HG03159 (cell line): ENCODE measurements around the gene ACTN3.
"Not testable (repeated sequence)": the region's sequence is repeated elsewhere in the genome, so short reads cannot be mapped to it uniquely, and the experiment has no call there.

Source experiments
- ATAC-seq: cut with Tn5 transposase; IDR thresholded peaks from one replicate; pipeline ENCODE4 v1.9.1; 2021; ENCODE audit warnings: mild to moderate bottlenecking, moderate library complexity; ENCODE audit not compliant: unreplicated experiment

Gene ACTN3

DNA sequence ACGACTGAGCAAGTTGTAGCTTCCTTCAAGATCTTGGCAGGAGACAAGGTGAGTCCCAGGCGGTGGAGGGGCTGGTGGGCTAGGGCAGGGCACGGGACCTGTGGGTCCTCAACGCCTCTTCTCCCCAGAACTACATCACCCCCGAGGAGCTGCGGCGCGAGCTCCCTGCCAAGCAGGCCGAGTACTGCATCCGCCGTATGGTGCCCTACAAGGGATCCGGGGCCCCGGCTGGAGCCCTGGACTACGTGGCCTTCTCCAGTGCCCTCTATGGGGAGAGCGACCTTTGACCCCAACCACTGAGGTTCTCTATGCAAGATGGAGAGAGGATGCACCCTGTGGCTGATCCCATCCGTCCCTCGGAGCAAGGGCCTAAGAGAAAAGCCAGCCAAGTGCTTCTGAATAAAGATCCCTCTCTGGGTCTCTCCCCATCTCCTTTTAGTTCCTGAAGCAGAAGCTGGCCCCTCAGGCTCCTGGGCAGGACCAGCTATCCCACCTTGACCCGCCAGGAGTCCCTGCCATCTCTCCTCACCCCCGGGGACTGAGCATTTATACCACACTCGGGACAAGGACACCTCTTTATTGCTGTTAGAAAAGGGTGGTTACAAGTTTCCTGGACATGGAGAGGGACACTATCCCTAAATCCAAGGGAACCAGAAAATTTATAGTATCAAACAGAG is 16.3 kb downstream of the ACTN3 start:
- ATAC-seq = no peak

DNA sequence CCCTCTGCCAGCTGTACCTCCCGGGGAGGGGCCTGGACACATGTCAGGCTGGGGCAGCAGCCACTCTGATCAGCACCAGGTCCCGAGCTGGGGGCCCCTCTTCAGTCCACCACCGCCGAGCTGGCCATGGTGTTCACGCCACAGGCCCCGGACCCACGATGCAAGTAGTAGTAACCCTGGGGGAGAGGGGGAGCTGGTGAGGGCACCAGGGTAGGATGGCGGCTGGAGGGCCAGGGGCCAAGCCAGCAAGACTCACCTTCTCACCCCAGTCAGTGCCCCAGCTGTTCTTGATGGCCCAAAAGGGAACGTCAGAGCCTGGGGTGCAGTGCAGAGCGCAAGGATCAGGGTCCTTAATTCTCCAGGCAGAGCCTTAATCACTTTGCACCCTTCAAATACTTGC is 17.1 kb downstream of the ACTN3 start:
- ATAC-seq = no peak

DNA sequence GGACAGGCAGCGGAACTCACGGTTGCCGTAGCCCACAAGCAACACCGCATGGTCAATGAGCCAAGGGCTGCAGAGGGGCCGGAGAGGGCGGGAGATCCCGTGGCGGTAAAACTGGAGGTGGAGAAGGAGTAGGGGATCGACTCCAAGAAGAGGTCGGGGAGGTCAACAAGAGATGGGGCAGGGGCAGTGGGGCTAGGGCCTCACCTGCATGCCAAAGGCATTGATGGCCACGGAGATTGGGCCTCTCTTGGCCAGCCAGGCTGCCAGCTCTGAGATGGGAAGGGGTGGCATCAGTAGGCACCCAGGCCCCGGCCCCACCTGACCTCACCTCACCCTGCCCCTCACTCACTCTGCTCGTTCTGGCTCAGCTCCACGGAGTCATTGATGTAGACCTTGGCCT is 17.8 kb downstream of the ACTN3 start:
- no peak for ATAC-seq

DNA sequence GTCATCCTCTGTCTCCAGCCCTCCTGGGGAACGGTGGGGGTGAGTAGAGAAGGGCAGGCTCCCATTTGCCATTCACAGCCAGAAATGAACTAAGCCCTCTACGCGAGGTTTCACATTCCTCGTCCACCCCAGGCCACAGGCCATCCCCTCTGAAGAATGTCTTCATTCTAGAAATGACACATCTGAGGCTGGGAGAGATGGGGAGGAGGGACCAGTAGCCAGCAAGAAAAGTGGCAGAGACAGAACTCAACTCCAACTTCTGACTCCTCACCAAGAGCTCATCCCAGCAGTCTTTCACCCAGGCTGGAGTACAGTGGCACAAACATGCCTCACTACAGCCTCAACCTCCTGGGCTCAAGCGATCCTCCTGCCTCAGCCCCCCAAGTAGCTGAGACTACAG is 18.3 kb downstream of the ACTN3 start:
- ATAC-seq = no peak

DNA sequence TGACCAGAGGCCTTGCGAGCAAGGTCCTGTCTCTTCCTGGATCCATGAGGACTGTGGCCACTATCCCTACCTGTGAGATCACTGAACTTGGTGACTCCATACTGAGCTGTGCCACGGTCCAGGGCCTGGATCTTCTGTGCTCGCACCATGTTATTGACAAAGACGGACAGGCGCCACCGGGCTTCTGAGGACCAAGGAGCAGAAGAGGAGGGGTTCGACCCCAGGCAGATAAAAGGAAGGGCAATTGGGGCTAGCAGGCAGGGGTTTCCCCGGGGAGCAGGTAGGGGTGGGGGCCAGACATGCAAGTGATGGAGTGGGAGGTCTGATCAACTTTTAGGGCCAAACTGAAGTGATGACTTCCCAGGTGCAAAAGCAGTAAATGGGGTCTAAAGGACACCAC is 19.5 kb downstream of the ACTN3 start:
- ATAC-seq = no peak

DNA sequence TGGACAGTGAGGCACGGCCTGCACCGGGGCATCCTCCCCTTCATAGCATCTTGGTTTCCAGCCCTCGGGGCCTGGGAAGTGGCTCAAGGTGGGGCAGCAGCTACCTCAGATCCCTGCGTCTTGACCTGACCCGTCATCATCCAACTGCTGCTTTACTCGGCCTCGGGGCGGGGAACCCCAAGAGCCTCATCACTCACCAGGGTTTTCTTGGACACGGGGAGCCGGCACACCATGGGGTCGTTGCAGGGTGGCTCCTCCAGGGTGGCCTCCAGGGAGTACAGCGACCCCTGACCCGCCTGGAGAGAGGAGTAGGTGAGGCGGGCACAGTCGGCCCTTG is 21.1 kb downstream of the ACTN3 start:
- ATAC-seq = no peak

DNA sequence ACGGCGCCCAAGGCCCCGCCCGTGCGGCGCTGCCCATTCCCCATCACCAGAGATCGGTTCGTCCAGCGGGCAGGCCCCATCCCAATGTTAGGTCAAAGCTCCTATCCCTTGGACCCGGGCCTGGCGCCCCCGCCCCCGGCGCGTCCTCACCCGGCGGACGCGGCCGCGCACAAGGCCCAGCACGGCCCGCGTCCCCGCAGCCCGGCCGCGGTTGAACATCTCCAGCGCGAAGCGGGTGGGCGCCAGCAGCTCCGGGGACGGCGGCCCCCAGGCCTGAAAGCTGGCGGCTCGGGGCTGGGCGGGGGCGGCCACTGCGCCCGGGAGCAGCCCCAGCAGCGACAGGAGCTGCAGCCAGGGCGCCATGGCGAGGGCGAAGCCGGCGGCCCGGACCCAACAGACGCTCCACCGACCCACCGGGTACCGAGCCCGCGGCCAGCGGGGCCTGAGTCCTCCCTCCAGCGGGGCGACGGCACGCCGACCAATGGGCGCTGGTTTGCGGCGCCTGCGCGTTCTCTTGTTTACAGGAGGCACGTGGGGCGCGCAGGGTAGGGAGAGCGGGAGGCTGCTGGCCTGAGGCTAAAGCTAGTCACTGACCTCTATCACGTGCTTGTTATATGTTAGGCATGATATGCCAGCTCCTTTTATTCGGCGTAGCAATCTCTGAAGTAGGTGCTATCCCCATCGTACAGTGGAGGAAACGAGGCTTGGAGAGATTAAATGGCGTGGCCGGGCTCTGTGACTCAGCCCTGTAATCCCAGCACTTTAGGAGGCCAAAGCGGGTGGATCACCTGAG is 21.6 kb downstream of the ACTN3 start, which contains the start of gene CTSF:
Gene CTSF (minus strand): TSS at position 483 of the 793 bp plus-strand sequence. CDS start 120 bp downstream, at position 363.
- ATAC-seq = no peak

DNA sequence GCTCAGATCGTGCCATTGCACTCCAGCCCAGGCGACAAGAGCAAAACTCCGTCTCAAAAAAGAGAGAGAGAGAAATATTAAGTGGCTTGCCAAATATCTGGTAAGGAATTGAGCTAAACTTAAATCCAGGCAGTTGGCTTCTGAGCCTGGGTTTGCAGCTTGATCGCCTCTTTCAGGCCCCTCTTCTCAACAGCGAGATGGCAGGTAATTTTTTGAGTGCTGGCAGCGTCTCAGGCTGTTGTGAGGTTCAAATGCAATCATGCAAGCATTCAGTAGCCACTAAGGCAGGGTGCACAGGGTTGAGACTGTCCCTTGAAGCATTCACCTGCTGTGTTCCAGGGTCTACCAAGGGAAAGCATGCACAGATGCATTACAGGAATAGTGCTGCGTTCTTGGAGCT is 22.4 kb downstream of the ACTN3 start:
- no peak for ATAC-seq

DNA sequence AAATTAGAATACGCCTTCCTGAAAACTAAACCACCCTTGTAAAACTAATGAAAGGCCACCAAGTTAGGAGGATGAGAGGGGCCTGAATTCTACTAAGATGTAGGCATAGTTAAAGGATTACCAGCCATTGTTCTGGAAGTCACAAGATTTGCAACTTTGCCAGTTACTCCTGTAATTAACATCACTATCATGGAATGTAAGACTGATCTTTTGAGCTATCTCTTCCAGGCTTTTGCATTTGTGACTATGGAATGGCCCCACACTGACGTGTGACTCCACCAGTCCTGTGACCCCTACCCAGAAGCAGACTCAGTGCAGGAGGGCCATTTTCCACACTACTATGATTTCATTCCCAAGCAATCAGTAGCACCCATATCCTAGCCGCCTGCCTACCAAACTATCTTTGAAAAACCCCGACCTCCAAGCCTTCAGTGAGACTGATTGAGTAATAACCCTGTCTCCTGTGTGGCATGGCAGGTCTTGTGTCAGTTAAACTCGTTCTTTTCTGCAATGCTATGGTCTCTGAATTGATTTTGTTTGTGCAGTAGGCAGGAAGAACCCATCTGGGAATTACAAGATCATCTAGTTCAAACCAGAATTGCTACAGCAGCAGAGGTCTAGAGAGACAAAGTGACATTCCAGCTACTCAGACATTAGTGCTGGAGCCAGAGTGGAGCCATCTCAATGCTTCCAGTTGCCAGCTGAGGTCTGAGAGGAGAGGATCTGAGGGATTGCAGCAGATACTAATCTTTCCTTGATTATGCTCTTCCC is 23.6 kb downstream of the ACTN3 start:
- no peak for ATAC-seq

DNA sequence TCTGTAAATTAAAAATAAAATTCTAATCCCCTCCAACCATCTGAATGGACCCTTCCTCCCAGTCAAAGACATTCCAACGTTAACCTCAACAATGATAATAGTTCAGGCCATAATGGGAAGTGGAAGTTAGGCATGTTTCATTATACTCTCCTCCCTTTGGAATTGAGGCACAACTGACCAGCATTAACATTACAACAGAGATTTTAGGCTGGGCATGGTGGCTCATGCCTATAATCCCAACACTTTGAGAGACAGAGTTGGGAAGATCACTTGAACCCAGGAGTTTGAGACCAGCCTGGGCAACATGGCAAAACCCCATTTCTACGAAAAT is 24.1 kb downstream of the ACTN3 start:
- no peak for ATAC-seq

DNA sequence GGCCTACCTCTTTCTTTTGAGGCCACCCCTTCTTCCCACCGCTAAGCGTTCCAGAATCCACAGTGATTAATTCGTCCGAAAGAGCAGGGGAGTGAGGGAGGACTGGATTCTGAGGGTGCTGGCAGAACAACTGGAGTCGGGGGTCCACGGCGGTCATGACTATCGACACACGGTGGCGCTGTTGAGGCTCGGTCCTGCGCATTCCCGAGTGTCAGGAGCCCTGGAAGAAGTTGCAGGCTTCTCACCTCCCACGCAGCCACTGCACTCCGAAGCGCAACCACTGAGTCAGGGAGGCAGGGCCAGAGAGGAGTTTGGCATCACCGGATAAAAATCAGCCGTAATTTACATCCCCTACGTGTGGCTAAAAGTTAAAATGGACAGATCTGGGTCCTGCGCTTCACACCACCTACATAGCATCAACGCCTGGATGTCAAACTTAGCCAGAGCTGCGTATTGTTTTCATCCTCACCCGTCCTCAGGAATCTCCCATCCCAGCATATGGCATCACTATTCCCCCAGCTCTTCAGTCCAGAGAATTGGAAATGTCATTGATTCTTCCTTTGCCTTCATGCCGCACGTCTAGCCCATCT is 32.4 kb downstream of the ACTN3 start:
- no peak for ATAC-seq

DNA sequence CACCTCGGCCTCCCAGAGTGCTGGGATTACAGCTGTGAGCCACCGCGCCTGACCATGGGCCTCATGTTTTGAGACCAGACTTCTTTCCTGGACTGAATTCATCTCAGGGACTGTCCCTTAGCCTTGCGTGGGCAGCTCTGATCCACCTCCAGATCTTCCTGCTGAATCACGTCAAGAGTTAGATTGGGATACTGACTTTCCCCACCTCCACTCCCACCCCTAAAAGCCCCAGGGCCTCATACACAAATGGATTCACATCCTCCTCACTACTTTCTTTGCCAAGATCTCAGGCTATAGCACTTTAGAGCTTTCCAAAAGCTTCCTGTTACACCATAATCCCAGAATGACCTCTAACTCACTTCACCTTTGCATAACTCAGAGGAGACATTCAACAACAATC is 34.1 kb downstream of the ACTN3 start:
- no peak for ATAC-seq

DNA sequence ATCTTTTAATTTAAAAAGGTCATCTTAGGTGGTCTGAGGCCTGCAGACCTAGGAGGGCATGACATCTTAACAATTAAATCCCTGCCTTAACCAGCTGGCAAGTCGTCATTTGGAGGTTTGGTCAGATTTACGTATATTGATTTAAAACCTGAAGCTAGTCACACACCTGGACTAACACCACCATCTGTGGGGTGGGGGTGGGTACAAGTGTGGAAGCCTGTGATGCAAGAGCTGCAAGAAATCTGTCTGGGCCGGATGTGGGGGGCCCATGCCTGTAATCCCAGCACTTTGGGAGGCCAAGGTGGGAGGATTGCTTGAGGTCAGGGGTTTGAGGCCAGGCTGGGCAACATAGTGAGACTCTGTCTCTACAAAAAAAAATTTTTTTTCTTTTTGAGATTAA is 34.6 kb downstream of the ACTN3 start:
- no peak for ATAC-seq

DNA sequence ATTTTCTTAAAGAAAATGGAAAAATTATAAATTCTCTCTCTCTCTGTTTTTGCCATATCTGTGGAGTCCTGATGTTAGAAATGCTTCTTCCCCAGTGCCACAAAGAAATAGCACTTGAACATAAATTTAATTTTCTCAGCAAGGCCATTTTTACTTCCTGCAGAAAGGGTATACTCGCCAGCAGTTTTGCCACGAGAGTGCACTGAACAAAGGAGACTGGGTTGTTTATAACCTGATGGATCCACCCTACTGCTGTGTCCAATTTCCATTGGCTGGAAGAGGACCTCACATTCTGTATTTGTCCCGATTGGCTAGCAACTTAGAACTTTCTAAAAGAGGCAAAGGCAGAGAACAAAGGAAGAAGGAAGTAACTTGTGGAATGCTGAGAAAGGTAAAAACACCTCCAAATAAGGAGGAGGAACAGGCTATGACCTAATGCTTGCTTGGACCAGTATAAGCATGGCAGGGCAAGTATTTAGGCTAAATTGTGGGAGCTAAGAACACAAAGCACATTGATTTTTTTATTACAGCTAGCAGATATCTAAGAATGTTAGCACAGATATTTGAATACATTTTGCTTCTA is 36.0 kb downstream of the ACTN3 start:
- not testable (repeated sequence) for ATAC-seq

DNA sequence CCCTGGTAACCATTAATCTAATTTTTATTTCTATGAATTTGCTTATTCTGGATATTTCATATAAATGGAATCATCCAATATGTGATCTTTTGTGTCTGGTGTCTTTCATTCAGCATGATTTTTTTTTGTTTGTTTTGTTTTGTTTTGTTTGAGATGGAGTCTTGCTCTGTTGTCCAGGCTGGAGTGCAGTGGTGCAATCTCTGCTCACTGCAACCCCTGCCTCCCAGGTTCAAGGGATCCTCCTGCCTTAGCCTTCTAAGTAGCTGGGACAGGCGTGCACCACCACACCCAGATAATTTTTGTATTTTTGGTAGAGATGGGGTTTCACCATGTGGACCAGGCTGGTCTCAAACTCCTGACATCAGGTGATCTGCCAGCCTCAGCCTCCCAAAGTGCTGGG is 38.7 kb downstream of the ACTN3 start:
- ATAC-seq = not testable (repeated sequence)

DNA sequence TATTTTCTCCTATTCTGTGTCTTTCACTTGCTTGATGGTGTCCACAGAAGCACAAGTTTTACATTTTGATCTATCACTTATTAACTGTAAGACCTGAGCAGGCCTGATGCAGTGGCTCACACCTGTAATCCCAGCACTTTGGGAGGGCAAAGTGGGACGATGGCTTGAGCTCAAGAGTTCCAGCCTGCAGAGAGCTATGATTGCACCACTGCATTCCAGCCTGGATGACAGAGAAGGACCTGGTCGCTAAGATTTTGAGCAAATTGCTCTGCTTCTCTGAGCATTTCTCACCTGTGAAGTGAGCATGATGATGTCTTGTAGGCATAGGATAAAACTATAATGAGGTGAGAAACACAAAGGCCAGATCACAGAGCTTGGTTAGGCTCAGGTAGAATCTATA is 39.4 kb downstream of the ACTN3 start:
- no peak for ATAC-seq

DNA sequence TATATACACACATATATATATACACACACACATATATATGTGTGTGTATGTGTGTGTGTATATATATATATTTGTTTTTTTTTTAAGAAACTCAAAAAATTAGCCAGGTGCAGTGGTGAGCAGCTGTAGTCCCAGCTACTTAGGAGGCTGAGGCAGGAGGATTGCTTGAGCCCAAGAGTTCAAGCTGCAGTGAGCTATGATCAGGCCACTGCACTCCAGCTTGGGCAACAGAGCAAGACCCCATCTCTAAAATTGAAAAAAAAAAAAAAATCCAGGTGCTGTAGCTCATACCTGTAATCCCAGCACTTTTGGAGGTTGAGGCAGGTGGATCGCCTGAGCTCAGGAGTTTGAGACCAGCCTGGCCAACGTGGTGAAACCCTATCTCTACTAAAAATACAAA is 42.6 kb downstream of the ACTN3 start:
- not testable (repeated sequence) for ATAC-seq

DNA sequence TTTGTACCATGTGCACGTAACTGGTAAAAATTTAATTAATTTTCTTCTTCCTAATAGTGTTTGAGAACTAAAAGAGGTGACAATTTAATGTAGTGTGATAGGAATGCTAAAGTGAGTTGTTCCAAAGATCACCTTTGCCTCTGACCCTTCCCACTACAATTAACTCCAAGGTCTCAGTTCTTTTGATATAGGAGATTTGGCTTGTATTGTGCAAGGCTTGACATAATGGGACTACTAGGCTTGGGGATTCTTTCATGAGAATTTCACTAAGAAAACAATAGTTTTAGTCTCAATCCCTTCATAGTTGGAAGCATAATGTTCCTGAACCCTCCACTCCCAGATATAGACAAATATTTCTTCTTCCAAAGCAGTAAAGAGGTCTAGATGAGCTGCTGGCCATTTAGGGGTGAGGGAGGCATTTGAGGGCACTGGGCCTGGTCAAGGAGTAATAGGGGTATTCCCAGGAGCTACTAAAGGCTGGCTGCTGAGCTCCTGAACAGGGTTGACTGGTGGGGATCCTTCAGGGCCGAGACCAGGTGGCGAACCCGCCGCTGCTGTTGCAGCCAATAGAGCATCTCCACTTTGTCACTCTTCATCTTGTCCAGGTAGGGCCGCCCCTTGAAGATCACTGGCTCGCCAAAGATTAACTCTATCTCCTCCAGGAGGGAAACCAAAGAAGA is 43.4 kb downstream of the ACTN3 start:
- no peak for ATAC-seq

DNA sequence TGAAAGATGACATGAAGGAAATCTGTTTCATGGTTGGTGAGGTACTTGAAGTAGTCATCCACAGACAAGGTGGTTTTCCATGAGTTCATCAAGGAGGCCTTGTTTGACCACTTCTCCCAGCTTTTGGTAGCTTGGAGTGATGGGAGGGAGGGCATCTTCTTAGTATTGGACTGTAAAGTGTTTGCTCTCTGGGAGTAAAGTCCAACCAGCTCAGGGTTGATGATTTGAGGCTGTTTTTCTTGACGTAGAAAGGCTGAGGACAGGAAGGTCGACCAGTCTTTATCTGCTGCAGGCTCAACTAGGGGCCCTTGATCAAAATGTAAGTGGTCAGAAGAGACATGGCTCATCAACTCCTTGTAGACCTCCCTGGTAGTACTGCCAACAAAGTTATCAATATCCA is 44.5 kb downstream of the ACTN3 start:
- ATAC-seq = no peak

DNA sequence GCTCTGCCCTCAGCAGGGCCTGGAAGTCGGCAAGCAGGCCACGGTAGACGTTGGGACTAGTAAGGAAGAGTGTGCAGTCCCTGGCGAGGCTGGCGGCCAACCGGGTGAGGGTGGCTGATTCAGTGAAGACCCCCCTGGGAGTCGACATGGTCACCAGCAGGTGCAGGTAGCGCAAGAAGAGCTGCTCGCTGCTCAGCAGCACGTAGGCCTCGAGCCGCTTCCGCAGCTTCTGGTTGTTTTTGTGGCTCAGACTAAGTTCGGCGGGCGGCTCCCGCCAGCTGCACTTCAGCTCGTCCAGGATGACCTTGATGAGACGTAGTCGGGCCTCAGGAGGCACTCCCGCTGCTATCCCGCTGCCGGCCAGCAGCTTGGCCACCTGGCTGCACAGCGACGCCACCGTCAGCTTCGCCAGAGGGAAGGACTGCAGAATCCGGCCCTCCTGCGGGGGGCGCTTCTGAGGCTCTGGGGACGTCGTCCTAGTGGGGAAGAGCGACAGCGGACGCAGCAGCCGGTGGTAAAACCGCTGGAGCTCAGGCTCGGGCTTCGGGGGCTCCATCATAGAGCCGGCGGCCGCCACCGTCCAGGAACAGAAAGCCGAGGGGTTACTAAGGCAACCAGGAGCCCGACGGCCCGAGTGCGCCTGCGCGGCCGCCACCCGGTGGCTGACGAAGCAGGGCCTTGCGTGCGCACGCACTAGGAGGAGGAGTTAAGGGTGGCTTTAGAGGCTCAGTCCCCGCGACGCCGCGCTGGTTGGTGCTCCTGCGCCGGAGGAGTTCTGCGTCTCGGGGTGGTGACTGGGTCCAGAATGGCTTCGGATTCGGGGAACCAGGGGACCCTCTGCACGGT is 46.0 kb downstream of the ACTN3 start, which contains the start of the genes CCDC87 and CCS:
Gene CCDC87 (minus strand): TSS at position 607 of the 846 bp plus-strand sequence. CDS start 48 bp downstream, at position 559.
Gene CCS (plus strand): TSS at position 729 of the 846 bp plus-strand sequence. CDS start 77 bp downstream, at position 806.
- ATAC-seq = peak; percentile 82
